ENCODE measurements around the gene C1orf122. TPM values are rescaled to one million over a fixed set of nuclear protein-coding genes. Genes with fewer than 3 reads are reported as not detected.

C1orf122 gene
- total RNA-seq, 1 experiment from 2014 or later = 45.9 TPM

DNA sequence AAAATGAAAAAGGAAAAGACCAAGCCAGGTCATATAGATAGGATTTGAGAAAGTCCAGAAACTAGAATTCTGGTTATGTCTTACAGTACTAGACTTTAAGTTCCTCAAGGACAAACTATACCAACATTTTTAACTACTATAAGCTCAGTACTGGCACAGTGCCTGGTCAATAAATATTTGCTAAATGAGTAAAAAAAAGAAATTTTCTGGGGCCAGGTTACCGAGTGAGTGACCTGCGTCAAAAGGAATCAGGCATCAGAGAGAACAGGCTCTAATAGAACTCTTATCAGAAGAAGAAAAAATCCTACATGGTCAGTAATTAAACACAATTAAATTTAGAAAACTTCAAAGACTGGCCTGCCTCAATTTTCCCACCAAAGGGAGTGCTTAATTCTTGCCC lies 24.2 kb downstream of the C1orf122 start (continued):
- TF ChIP-seq NFYB (CRISPR knock-in tag; conservative IDR thresholded peaks at IDR 0.05; ENCODE audit: low read depth) (no peak), GTF2I (CRISPR knock-in tag; conservative IDR thresholded peaks at IDR 0.05) (no peak), ZBTB21 (CRISPR knock-in tag; IDR thresholded peaks at IDR 0.05; ENCODE audit: borderline replicate concordance) (no peak)
- TF ChIP-seq, protein P1, sequence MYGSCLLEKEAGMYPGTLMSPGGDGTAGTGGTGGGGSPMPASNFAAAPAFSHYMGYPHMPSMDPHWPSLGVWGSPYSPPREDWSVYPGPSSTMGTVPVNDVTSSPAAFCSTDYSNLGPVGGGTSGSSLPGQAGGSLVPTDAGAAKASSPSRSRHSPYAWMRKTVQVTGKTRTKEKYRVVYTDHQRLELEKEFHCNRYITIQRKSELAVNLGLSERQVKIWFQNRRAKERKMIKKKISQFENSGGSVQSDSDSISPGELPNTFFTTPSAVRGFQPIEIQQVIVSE (CRISPR knock-in tag; IDR thresholded peaks at IDR 0.05; ENCODE audit: borderline replicate concordance) = no peak
- TF ChIP-seq, protein P2, sequence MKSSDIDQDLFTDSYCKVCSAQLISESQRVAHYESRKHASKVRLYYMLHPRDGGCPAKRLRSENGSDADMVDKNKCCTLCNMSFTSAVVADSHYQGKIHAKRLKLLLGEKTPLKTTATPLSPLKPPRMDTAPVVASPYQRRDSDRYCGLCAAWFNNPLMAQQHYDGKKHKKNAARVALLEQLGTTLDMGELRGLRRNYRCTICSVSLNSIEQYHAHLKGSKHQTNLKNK (CRISPR knock-in tag; IDR thresholded peaks at IDR 0.05) = no peak

DNA sequence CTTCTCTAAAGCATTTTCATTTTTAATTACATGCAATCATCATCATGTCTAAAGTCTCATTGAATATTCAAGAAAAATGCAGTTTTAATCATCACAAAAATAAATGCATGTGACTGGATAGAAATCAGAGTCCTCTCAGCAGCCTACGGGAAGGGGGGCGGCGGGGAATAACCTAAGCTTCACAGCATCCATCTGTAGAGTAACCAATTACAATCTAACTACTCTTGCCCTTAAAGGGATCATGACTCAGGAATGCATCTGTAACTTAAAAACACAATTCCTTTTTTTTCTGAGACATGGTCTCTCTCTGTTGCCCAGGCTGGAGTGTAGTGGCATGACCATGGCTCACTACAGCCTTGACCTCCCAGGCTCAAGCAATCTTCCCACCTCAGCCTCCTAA lies 29.2 kb downstream of the C1orf122 start:
- H3K36me3 Mint-ChIP-seq = peaks cover 50% of the 10 kb centered on the region
- no peak for DNase-seq (ENCODE audit: low spot score)
- no peak overlapping the region for H3K27ac Mint-ChIP-seq
- ChIA-PET CTCF (interaction anchor here (2.6 kb wide), 1 partner anchor 23 kb away, joined by 10 read pairs; the partner anchor contains the start of gene MTF1), POLR2A (no interaction called here)
- no peak overlapping the region for H3K4me3 Mint-ChIP-seq
- no peaks in the 10 kb centered on the region for H3K9me3 Mint-ChIP-seq
- no peaks in the 10 kb centered on the region for H3K27me3 Mint-ChIP-seq (ENCODE audit: low read depth)
- H3K4me1 Mint-ChIP-seq = no peaks in the 10 kb centered on the region
- no peak for ATAC-seq
- no peak for TF ChIP-seq TP53 (CRISPR knock-in tag; IDR thresholded peaks at IDR 0.05)
- TF ChIP-seq HMGA2 (CRISPR knock-in tag; IDR thresholded peaks at IDR 0.05) = no peak
- TF ChIP-seq, protein P3, sequence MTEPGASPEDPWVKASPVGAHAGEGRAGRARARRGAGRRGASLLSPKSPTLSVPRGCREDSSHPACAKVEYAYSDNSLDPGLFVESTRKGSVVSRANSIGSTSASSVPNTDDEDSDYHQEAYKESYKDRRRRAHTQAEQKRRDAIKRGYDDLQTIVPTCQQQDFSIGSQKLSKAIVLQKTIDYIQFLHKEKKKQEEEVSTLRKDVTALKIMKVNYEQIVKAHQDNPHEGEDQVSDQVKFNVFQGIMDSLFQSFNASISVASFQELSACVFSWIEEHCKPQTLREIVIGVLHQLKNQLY (CRISPR knock-in tag; IDR thresholded peaks at IDR 0.05) = no peak
- TF ChIP-seq TEAD4 (CRISPR knock-in tag; IDR thresholded peaks at IDR 0.05) = no peak
- no peak for TF ChIP-seq ATF1 (CRISPR knock-in tag; IDR thresholded peaks at IDR 0.05)
- TF ChIP-seq NFYB (CRISPR knock-in tag; conservative IDR thresholded peaks at IDR 0.05; ENCODE audit: low read depth) = no peak
- TF ChIP-seq ZNF396 (CRISPR knock-in tag; IDR thresholded peaks at IDR 0.05; ENCODE audit: borderline replicate concordance) = no peak

DNA sequence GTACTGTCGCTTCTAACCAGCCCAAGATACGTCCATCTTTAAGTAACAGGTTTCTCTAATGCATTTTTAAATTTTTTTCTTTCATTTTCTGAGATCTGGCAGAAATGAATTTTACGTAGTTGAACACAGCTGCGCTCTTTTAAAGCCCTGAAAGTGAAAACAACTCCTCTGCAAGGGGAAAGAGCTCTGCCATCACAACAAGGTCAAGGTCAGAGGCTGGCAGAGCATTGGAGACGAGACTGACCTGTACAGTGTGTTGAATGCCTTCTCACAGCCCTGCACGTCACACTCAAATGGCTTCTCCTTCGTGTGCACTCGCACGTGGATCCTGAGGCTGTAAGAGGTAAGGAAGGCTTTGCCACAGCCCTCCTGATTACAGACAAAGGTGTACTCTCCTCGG lies 32.1 kb downstream of the C1orf122 start:
- Mint-ChIP-seq H3K27me3 (ENCODE audit: low read depth) (no peaks in the 10 kb centered on the region), H3K4me3 (no peak overlapping the region), H3K27ac (no peak overlapping the region), H3K9me3 (no peaks in the 10 kb centered on the region), H3K36me3 (peaks cover 36% of the 10 kb centered on the region), H3K4me1 (no peaks in the 10 kb centered on the region)
- no peak for DNase-seq (ENCODE audit: low spot score)
- ChIA-PET CTCF (interaction anchor here (0.5 to 1.3 kb wide), 3 partner anchors 11 to 20 kb away, joined by 3 to 6 read pairs (median 3); no protein-coding TSS in a partner anchor), POLR2A (no interaction called here)
- ATAC-seq = no peak
- TF ChIP-seq EMX1 (CRISPR knock-in tag; IDR thresholded peaks at IDR 0.05) (no peak), TCF7 (CRISPR knock-in tag; IDR thresholded peaks at IDR 0.05; ENCODE audit: low read depth) (no peak), TEAD1 (CRISPR knock-in tag; IDR thresholded peaks at IDR 0.05) (no peak), CBFB (CRISPR knock-in tag; IDR thresholded peaks at IDR 0.05; ENCODE audit: low read depth) (no peak), FOXP1 (CRISPR knock-in tag; IDR thresholded peaks at IDR 0.05; ENCODE audit: borderline replicate concordance) (no peak), NFE2L1 (CRISPR knock-in tag; IDR thresholded peaks at IDR 0.05) (no peak), SMAD4 (CRISPR knock-in tag; IDR thresholded peaks at IDR 0.05) (no peak), ZNF138 (CRISPR knock-in tag; conservative IDR thresholded peaks at IDR 0.05) (no peak), GRHL2 (CRISPR knock-in tag; IDR thresholded peaks at IDR 0.05; ENCODE audit: insufficient replicate concordance, severe bottlenecking) (no peak), GABPB1 (CRISPR knock-in tag; IDR thresholded peaks at IDR 0.05) (no peak), TP53 (CRISPR knock-in tag; IDR thresholded peaks at IDR 0.05) (no peak), RORB (CRISPR knock-in tag; IDR thresholded peaks at IDR 0.05) (no peak), ATF1 (CRISPR knock-in tag; IDR thresholded peaks at IDR 0.05) (no peak), HMGA2 (CRISPR knock-in tag; IDR thresholded peaks at IDR 0.05) (no peak), KAT7 (CRISPR knock-in tag; IDR thresholded peaks at IDR 0.05; ENCODE audit: borderline replicate concordance) (no peak)
- TF ChIP-seq, protein P4, sequence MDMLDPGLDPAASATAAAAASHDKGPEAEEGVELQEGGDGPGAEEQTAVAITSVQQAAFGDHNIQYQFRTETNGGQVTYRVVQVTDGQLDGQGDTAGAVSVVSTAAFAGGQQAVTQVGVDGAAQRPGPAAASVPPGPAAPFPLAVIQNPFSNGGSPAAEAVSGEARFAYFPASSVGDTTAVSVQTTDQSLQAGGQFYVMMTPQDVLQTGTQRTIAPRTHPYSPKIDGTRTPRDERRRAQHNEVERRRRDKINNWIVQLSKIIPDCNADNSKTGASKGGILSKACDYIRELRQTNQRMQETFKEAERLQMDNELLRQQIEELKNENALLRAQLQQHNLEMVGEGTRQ (CRISPR knock-in tag; IDR thresholded peaks at IDR 0.05) = no peak
- TF ChIP-seq, protein P5, sequence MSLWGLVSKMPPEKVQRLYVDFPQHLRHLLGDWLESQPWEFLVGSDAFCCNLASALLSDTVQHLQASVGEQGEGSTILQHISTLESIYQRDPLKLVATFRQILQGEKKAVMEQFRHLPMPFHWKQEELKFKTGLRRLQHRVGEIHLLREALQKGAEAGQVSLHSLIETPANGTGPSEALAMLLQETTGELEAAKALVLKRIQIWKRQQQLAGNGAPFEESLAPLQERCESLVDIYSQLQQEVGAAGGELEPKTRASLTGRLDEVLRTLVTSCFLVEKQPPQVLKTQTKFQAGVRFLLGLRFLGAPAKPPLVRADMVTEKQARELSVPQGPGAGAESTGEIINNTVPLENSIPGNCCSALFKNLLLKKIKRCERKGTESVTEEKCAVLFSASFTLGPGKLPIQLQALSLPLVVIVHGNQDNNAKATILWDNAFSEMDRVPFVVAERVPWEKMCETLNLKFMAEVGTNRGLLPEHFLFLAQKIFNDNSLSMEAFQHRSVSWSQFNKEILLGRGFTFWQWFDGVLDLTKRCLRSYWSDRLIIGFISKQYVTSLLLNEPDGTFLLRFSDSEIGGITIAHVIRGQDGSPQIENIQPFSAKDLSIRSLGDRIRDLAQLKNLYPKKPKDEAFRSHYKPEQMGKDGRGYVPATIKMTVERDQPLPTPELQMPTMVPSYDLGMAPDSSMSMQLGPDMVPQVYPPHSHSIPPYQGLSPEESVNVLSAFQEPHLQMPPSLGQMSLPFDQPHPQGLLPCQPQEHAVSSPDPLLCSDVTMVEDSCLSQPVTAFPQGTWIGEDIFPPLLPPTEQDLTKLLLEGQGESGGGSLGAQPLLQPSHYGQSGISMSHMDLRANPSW (CRISPR knock-in tag; conservative IDR thresholded peaks at IDR 0.05; ENCODE audit: low read depth) = no peak
- TF ChIP-seq, protein P6, sequence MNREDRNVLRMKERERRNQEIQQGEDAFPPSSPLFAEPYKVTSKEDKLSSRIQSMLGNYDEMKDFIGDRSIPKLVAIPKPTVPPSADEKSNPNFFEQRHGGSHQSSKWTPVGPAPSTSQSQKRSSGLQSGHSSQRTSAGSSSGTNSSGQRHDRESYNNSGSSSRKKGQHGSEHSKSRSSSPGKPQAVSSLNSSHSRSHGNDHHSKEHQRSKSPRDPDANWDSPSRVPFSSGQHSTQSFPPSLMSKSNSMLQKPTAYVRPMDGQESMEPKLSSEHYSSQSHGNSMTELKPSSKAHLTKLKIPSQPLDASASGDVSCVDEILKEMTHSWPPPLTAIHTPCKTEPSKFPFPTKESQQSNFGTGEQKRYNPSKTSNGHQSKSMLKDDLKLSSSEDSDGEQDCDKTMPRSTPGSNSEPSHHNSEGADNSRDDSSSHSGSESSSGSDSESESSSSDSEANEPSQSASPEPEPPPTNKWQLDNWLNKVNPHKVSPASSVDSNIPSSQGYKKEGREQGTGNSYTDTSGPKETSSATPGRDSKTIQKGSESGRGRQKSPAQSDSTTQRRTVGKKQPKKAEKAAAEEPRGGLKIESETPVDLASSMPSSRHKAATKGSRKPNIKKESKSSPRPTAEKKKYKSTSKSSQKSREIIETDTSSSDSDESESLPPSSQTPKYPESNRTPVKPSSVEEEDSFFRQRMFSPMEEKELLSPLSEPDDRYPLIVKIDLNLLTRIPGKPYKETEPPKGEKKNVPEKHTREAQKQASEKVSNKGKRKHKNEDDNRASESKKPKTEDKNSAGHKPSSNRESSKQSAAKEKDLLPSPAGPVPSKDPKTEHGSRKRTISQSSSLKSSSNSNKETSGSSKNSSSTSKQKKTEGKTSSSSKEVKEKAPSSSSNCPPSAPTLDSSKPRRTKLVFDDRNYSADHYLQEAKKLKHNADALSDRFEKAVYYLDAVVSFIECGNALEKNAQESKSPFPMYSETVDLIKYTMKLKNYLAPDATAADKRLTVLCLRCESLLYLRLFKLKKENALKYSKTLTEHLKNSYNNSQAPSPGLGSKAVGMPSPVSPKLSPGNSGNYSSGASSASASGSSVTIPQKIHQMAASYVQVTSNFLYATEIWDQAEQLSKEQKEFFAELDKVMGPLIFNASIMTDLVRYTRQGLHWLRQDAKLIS (CRISPR knock-in tag; IDR thresholded peaks at IDR 0.05; ENCODE audit: borderline replicate concordance) = no peak

All from WTC11 (cell line).